Measurements from ENCODE around the gene DOP1B. TPM values are rescaled to one million over a fixed set of nuclear protein-coding genes. Genes with fewer than 3 reads are reported as not detected.

The DOP1B gene
- total and polyA plus RNA-seq, 10 of the 15 experiments (the other 5 are each of a cell fraction or from before 2014, with no cell fraction given), result 1.2 to 12.2 (median 4.3) TPM

- TF ChIP-seq ZBTB40 (IDR thresholded peaks at IDR 0.05; ENCODE audit: borderline replicate concordance), result no peak
- no peak for TF ChIP-seq NR2C2 (IDR thresholded peaks at IDR 0.05; ENCODE audit: borderline replicate concordance, control insufficient read depth, insufficient read length, low read depth)
- no peak for TF ChIP-seq NR2F1 (conservative IDR thresholded peaks at IDR 0.05)
- TF ChIP-seq CHD2 (IDR thresholded peaks at IDR 0.05; ENCODE audit: borderline replicate concordance, low read depth, low read length), result no peak
- no peak for TF ChIP-seq DPF2 (IDR thresholded peaks at IDR 0.05)
- TF ChIP-seq PAX5 (IDR thresholded peaks at IDR 0.05; ENCODE audit: borderline replicate concordance, low read depth, low read length), result no peak
- no peak for TF ChIP-seq IRF3 (IDR thresholded peaks at IDR 0.05)
- TF ChIP-seq SRF (IDR thresholded peaks at IDR 0.05; ENCODE audit: low read depth in 2 of 2, low read length in 2 of 2), result no peak
- no peak for TF ChIP-seq YBX1 (IDR thresholded peaks at IDR 0.05)
- no peak for TF ChIP-seq ATF3 (IDR thresholded peaks at IDR 0.05; ENCODE audit: borderline replicate concordance, extremely low read depth, low read depth, low read length)
- TF ChIP-seq TCF3 (IDR thresholded peaks at IDR 0.05; ENCODE audit: borderline replicate concordance, insufficient read depth, low read depth, low read length), result no peak
- no peak for TF ChIP-seq NFIC (IDR thresholded peaks at IDR 0.05; ENCODE audit: low read depth, low read length)
- TF ChIP-seq HDGF (IDR thresholded peaks at IDR 0.05), result no peak
- no peak for TF ChIP-seq PML (IDR thresholded peaks at IDR 0.05; ENCODE audit: low read length)
- no peak for TF ChIP-seq IKZF1 (conservative IDR thresholded peaks at IDR 0.05)
- TF ChIP-seq RFX5 (IDR thresholded peaks at IDR 0.05; ENCODE audit: low read depth, low read length), result no peak
- no peak for TF ChIP-seq POLR2A (IDR thresholded peaks at IDR 0.05; ENCODE audit: low read depth, low read length)
These were observed 32.3 kb downstream of the DOP1B start (continued) for GRCh38 chr21:36188937-36189336.
